Testis (tissue), 3 donors: Measurements from ENCODE around the gene SPG7. TPM values are rescaled to one million over a fixed set of nuclear protein-coding genes. Genes with fewer than 3 reads are reported as not detected.

ENCODE experiments used
- DNase-seq: peaks from one replicate; pipeline ENCODE4 v3.0.0-alpha.2; 2019
- H3K27ac ChIP-seq, 2 donors: fragments of 200-600 bp; sonication (generic); one replicate each; pipeline ENCODE4 v1.5.1; 2019
- H3K27me3 ChIP-seq: fragments of 200-600 bp; sonication (generic); one replicate; pipeline ENCODE4 v1.5.1; 2019
- H3K36me3 ChIP-seq: fragments of 200-600 bp; sonication (generic); one replicate; pipeline ENCODE4 v1.5.1; 2017; ENCODE audit warnings: low read depth; ENCODE audit errors: missing control alignments
- H3K4me1 ChIP-seq: fragments of 200-600 bp; sonication (generic); one replicate; pipeline ENCODE4 v1.5.1; 2019
- H3K4me3 ChIP-seq, 2 donors: fragments of 200-600 bp; sonication (generic); one replicate each; pipeline ENCODE4 v1.5.1; 2017 to 2019
- H3K9me3 ChIP-seq: fragments of 200-600 bp; sonication (generic); one replicate; pipeline ENCODE4 v1.5.1; 2017
- POLR2A ChIP-seq: fragments of 450-650 bp; IDR thresholded peaks from one replicate; pipeline ENCODE4 v1.6.1; 2017; ENCODE audit warnings: antibody characterized with exemption, mild to moderate bottlenecking, moderate library complexity
- WGBS, 2 donors: methylation state at CpG; one replicate each; pipeline ENCODE4 v1.1.5; 2018; 5-methylcytosine and 5-hydroxymethylcytosine counted together
- intact Hi-C: fragments of 100-400 bp; cut with DNase I; formaldehyde crosslinking; loops from one replicate; pipeline ENCODE4 v1.15.1; 2023; ENCODE audit warnings: low total_unique reads
- polyA plus RNA-seq: library from polyadenylated mRNA; stranded (reverse); fragments of 350-450 nt; fragmentation: Illumina TruSeq; extraction: RNeasy Lipid Tissue Mini Kit (QIAGEN cat#74804); gene quantifications from one replicate; pipeline ENCODE4 v1.2.3, GENCODE V29; 2014; ENCODE audit warnings: low read depth, low replicate concordance; ENCODE audit not compliant: insufficient read depth
- total RNA-seq, 2 donors: library from RNA; depleted of rRNA; stranded (reverse); fragments of >200 nt; gene quantifications; one replicate each; pipeline ENCODE4 v1.2.3, GENCODE V29; 2016
- TF ChIP-seq, protein P1 (sequence below), 3 experiments: fragments of 450-650 bp in 2 of 3; fragments of 200-600 bp in 1 of 3; sonication (generic) in 1 of 3; IDR thresholded peaks; one replicate each; pipeline ENCODE4 v1.5.1; 2016 to 2019; ENCODE audit warnings: antibody characterized with exemption in 3 of 3, mild to moderate bottlenecking in 2 of 3, moderate library complexity in 1 of 3

Gene SPG7
- total and polyA plus RNA-seq, 3 donors from 2014 or later = 97.9 to 307 (median 275) TPM

DNA sequence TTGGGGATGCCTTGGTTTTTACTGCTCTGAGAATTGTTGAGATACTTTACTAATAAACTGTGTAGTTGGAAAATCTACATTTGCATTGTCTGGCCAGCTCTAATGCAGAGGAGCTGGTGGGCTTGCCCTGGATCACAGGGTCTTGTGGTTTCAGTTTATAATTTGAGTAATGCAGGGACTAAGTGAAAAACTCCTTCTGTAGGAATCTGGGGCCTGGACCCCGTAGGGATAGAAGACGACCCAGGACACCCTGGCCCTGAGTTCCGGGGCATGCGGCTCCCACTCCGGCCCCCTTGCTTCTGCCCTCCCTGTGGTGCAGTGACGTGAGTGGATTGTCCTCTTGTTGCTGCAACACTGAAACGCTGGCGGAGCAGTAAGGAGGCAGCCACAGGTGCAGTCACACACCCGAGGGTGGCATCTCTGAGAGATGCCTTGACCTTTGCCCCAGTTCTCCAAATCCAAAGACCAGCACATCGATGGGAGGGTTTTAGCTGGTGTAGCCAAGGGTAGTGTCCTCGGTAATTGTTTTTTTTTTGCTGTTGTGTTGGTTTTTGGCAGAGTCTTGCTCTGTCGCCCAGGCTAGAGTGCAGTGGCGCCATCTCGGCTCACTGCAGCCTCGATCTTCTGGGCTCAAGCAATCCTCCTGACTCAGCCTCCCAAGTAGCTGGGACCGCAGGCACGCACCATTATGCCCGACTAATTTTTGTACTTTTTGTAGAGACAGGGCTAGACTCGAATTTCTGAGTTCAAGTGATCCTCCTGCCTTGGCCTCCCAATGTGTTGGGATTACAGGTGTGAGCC is 49.7 kb downstream of the SPG7 start:
- no peak for DNase-seq

GRCh38 chr16:89560378-89561141 is 52.4 kb downstream of the SPG7 start, which contains the start of gene RPL13:
TSS of gene RPL13 (plus strand) at chr16:89560682. CDS start at chr16:89560960, 278 bp downstream.
- intact Hi-C loops = no loop called here
- 0% methylated on average over 62 of the region's 87 CpGs; no CpG with 5 or more reads in 1 of the 2 donors for WGBS, 2 donors
- Histone ChIP-seq H3K27ac (peak within 1 kb of the TSS; percentile 86 to 87), H3K9me3 (no peaks in the 10 kb centered on the region), H3K4me1 (peaks cover 20% of the 10 kb centered on the region), H3K36me3 (no peaks in the 10 kb centered on the region), H3K27me3 (no peaks in the 10 kb centered on the region), H3K4me3 (peak within 1 kb of the TSS; percentile 55 to 94)
- TF ChIP-seq, protein P1, sequence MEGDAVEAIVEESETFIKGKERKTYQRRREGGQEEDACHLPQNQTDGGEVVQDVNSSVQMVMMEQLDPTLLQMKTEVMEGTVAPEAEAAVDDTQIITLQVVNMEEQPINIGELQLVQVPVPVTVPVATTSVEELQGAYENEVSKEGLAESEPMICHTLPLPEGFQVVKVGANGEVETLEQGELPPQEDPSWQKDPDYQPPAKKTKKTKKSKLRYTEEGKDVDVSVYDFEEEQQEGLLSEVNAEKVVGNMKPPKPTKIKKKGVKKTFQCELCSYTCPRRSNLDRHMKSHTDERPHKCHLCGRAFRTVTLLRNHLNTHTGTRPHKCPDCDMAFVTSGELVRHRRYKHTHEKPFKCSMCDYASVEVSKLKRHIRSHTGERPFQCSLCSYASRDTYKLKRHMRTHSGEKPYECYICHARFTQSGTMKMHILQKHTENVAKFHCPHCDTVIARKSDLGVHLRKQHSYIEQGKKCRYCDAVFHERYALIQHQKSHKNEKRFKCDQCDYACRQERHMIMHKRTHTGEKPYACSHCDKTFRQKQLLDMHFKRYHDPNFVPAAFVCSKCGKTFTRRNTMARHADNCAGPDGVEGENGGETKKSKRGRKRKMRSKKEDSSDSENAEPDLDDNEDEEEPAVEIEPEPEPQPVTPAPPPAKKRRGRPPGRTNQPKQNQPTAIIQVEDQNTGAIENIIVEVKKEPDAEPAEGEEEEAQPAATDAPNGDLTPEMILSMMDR (IDR thresholded peaks at IDR 0.05) = peak in 1 of 3 experiments; percentile 3
- peak; percentile 94 for TF ChIP-seq POLR2A
- DNase-seq = peak; percentile 97

More for the DNA sequence above, 49.7 kb downstream of the SPG7 start:
- Histone ChIP-seq H3K4me3 (no peak overlapping the region), H3K27ac (no peak overlapping the region), H3K27me3 (no peaks in the 10 kb centered on the region), H3K36me3 (no peaks in the 10 kb centered on the region), H3K9me3 (no peaks in the 10 kb centered on the region), H3K4me1 (peaks cover 11% of the 10 kb centered on the region)
- intact Hi-C loops = no loop called here
- no peak for TF ChIP-seq POLR2A
- TF ChIP-seq, protein P1 (IDR thresholded peaks at IDR 0.05) = no peak
- WGBS, 2 donors = 85 to 87% methylated on average over 19 of the region's 19 CpGs

- Histone ChIP-seq H3K9me3 (no peaks in the 10 kb centered on the region), H3K27ac (peak overlapping the region; percentile 86 to 87), H3K4me3 (peak overlapping the region; percentile 55 to 94), H3K36me3 (no peaks in the 10 kb centered on the region), H3K4me1 (peaks cover 27% of the 10 kb centered on the region), H3K27me3 (no peaks in the 10 kb centered on the region)
- no peak for DNase-seq
- TF ChIP-seq, protein P1 (IDR thresholded peaks at IDR 0.05) = no peak
- no peak for TF ChIP-seq POLR2A
- 6 to 10% methylated on average over 14 to 34 of the region's 58 CpGs for whole genome bisulfite sequencing, 2 donors
- intact Hi-C loops = no loop called here
Observed at GRCh38 chr16:89561142-89561883, 53.1 kb downstream of the SPG7 start.

- peak overlapping the region in 1 of 2 donors; percentile 94 for H3K4me3 ChIP-seq
- no peaks in the 10 kb centered on the region for H3K27me3 ChIP-seq
- H3K27ac ChIP-seq = peak overlapping the region in 1 of 2 donors; percentile 87
- H3K9me3 ChIP-seq = no peaks in the 10 kb centered on the region
- DNase-seq = no peak
- peaks cover 27% of the 10 kb centered on the region for H3K4me1 ChIP-seq
- no peak for TF ChIP-seq POLR2A
- TF ChIP-seq, protein P1 (IDR thresholded peaks at IDR 0.05) = no peak
- 62 to 64% methylated on average over 23 of the region's 23 CpGs for WGBS, 2 donors
- H3K36me3 ChIP-seq = no peaks in the 10 kb centered on the region
- intact Hi-C loops = no loop called here
Observed at GRCh38 chr16:89561884-89562599, 53.8 kb downstream of the SPG7 start.
